GM19240 (cell line): ENCODE results near the gene FSD1.
"Not testable (repeated sequence)": the region's sequence is repeated elsewhere in the genome, so short reads cannot be mapped to it uniquely, and the experiment has no call there.

Experiments used
- DNase-seq: peaks from one replicate; pipeline ENCODE4 v3.0.0; 2011; ENCODE audit warnings: low spot score; ENCODE audit not compliant: insufficient read length

FSD1 gene

GRCh38 chr19:4342615-4343369, 38.4 kb downstream of the FSD1 start:
- peak; percentile 80 for DNase-seq

- DNase-seq: peak; percentile 79
These were observed 39.2 kb downstream of the FSD1 start, which contains the start of gene MPND for GRCh38 chr19:4343370-4344307. TSS of gene MPND (plus strand) at chr19:4343562. CDS start at chr19:4343594, 32 bp downstream.

GRCh38 chr19:4345342-4346019, 41.1 kb downstream of the FSD1 start:
- DNase-seq: no peak

- DNase-seq: no peak
These were observed 41.6 kb downstream of the FSD1 start for GRCh38 chr19:4346020-4346383.

GRCh38 chr19:4347521-4347920, 43.1 kb downstream of the FSD1 start:
- DNase-seq: no peak

GRCh38 chr19:4349225-4349624, 44.8 kb downstream of the FSD1 start:
- not testable (repeated sequence) for DNase-seq

GRCh38 chr19:4350111-4350510, 45.7 kb downstream of the FSD1 start:
- DNase-seq: no peak

GRCh38 chr19:4350726-4351125, 46.3 kb downstream of the FSD1 start:
- DNase-seq: no peak

- DNase-seq: peak; percentile 87
These were observed 48.3 kb downstream of the FSD1 start for GRCh38 chr19:4352701-4353121.

- no peak for DNase-seq
These were observed 49.9 kb downstream of the FSD1 start for GRCh38 chr19:4354282-4354681.

- DNase-seq: no peak
These were observed 50.5 kb downstream of the FSD1 start for GRCh38 chr19:4354897-4355296.

GRCh38 chr19:4357095-4357797, 52.8 kb downstream of the FSD1 start:
- DNase-seq: no peak

- DNase-seq: no peak
These were observed 53.5 kb downstream of the FSD1 start for GRCh38 chr19:4357921-4358326.

- DNase-seq: no peak
These were observed 54.6 kb downstream of the FSD1 start for GRCh38 chr19:4358709-4359626.

GRCh38 chr19:4359627-4360000, 55.2 kb downstream of the FSD1 start:
- no peak for DNase-seq

- no peak for DNase-seq
These were observed 55.7 kb downstream of the FSD1 start for GRCh38 chr19:4360081-4360569.

- DNase-seq: no peak
These were observed 56.3 kb downstream of the FSD1 start for GRCh38 chr19:4360641-4361151.

- DNase-seq: no peak
These were observed 57.0 kb downstream of the FSD1 start for GRCh38 chr19:4361152-4362046.
